ENCODE results near the gene GREB1L.

GRCh38 chr18:21275645-21276044 lies 33.6 kb downstream of the GREB1L start:
- no peak for TF ChIP-seq CTCF (IDR thresholded peaks at IDR 0.05; ENCODE audit: low read depth, low read length)
- no peak for TF ChIP-seq EZH2phosphoT487 (IDR thresholded peaks at IDR 0.05; ENCODE audit: low read depth)

Data from OCI-LY3 (cell line).